DMS114 treated with DMSO at 0.1 percent for 48 hours (cell line): ENCODE measurements around the gene MTMR3.
"Not testable (repeated sequence)": the region's sequence is repeated elsewhere in the genome, so short reads cannot be mapped to it uniquely, and the experiment has no call there.

Source experiments
- DNase-seq: peaks from one replicate; lab custom pipeline; 2025; ENCODE audit not compliant: unreplicated experiment; lab: John Stamatoyannopoulos, UW

Gene MTMR3

GRCh38 chr22:29956680-29957079 lies 73.7 kb downstream of the MTMR3 start:
- no peak for DNase-seq

DNA sequence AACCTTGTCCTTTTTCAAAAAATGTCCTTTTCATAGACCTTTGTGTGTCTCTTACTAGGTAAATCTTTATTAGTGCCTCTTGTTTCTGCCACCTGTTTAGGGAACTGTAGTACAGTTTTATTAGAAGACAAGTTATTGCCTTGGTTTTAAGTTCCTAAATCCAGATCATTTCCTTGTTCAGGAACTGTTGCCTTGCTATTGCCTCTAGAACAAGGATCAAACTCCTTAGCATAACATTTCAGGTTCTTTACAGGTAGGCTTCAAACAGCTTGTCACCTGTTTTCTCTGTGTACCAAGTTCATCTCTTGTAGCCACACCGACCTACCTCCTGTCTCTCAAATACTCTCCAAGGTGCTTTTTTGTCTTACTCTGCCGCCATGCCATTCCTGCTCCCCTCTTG lies 75.2 kb downstream of the MTMR3 start:
- no peak for DNase-seq

DNA sequence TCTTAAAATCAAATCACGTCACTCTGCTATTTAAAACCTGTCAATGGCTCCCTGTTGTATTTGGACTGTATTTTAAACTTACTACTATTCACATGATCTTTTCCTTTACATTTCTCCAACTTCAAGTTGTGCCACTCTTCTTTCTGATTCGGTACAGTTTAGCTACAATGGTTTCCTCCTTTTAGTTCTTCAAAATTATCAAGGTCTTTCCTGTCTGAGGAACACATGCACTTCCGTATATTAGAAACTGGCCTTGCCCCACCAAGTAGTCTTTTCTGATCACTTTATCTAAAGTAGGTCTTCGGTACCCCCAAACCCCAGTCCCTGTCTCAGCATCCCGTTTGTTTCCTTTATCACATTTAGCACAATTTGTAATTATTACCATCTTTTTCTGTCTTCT lies 81.8 kb downstream of the MTMR3 start:
- no peak for DNase-seq

GRCh38 chr22:29967461-29967860 lies 84.5 kb downstream of the MTMR3 start:
- no peak for DNase-seq

- DNase-seq = no peak
Measured at GRCh38 chr22:29971607-29972006, 88.6 kb downstream of the MTMR3 start.

GRCh38 chr22:29972121-29972520 lies 89.1 kb downstream of the MTMR3 start:
- no peak for DNase-seq

DNA sequence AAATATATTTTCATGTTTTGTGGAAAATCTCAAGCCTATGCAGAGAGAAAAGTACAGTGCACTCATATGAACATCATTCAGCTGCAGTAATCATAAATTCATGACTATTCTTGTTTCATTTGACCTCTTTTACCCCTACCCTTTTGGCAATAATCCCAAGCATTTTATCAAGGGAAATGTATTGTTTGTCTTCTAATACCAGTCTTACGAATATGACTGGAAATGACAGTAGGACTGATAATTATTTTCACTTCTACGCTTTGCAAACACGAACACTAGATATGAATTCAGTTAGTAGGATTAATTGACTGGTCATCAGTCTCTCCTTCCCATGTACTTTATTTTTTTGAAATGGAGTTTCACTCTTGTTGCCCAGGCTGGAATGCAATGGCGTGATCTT lies 90.3 kb downstream of the MTMR3 start:
- DNase-seq = no peak

- DNase-seq = not testable (repeated sequence)
Measured at GRCh38 chr22:29973680-29974079, 90.7 kb downstream of the MTMR3 start.

- no peak for DNase-seq
Measured at GRCh38 chr22:29975494-29975893, 92.5 kb downstream of the MTMR3 start.

GRCh38 chr22:29977107-29977506 lies 94.1 kb downstream of the MTMR3 start:
- no peak for DNase-seq

DNA sequence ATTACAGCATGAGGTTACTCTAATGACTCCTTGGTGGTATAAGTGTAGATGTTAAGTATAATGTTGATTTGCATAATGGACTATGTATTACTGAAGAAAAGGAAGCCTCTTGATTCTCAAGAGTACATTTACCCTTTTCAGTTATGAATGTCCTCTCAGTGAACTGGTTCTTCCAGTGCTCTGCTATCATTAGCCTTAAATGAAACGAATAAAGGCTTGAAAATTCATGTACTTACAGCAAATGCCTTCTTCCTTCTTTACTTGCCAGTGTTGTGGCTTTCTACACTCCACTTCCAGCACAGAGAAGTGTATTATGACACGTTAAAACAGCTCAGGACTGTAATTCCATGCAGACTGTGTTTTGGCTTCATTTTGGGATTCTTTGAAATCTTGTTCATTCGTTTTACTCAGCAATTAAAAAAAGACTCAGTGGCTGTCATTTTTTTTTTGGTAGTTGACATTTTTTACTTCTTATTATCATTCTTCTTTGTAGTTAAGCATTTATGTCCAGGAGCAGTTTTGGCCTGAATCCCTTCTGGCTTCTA lies 96.9 kb downstream of the MTMR3 start:
- DNase-seq = no peak

DNA sequence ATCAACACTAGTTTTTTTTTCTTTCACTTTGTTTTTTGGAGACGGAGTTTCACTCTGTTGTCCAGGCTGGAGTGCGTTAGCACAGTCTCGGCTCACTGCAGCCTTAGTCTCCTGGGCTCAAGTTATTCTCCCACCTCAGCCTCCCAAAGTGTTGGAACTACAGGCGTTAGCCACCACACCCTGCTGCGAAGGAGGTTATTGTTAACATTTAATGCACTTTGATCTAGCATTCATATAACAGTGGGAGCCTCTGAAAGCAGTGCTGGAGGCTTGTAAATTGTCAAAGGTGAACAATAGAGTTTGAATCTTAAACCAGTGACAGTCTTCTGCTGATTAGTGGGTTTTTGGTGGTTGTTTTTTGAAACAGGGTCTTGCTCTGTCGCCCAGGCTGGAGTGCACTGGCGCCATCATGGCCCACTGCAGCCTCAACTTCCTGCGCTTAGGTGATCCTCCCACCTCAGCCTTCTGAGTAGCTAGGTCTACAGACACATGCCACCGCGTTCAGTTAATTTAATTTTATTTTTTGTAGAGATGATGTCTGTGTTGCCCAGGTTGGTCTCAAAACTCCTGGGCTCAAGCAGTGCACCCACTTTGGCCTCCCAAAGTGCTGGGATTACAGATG lies 100.4 kb downstream of the MTMR3 start:
- DNase-seq = no peak

DNA sequence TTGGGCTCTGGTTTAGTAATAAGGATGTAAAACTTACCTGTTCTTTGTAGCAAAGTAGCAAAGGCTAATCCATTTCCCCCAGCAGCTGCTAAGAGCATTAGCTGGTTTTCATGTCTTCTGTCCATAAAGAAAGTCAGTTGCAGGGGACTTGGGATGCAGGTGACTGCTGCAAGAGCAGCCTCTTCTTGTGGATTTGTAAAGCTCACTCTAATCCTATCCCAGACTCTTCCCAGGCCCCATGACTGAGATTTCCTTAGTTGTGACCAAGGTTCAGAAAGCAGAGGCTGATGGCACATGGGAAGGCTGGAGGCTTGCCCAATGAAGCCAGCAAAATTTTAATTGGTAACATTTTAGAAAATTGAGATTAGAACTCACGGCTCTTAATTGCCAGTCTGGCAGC lies 102.9 kb downstream of the MTMR3 start:
- no peak for DNase-seq

GRCh38 chr22:29987137-29987536 lies 104.2 kb downstream of the MTMR3 start:
- no peak for DNase-seq

DNA sequence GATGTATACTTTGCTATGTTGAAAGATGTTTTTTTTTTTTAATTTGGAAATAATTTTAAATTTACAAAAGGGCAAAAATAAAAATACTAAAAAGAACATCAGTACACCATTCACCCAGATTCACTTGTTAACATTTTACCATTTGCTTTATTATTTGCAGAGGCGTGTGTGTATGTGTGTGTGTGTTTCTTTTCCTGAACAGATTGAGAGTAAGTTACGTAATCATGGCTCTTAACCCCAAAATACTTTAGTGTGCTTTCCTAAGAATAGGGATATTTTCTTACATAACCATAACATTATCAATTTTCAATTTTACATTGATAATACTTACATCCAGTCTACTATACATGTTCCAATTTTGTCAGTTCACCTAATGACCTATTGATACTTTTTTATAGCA lies 105.7 kb downstream of the MTMR3 start:
- no peak for DNase-seq

DNA sequence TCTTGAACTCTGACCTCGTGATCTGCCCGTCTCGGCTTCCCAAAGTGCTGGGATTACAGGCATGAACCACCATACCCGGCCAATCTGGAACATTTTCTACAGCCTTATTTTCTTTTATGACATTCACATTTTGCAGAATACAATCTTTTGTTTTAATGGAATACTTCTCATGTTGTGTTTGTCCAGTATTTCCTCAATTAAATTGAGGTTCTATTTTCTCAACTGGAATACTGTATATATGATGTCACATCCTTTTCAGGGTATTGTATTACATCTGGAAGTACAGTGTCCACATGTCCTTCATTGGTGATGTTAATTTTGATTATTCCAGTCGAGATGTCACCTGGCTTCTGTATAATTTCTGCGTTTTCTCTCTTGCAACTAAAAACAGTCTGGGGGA lies 106.5 kb downstream of the MTMR3 start:
- no peak for DNase-seq

- no peak for DNase-seq
Measured at GRCh38 chr22:29992341-29993275, 109.6 kb downstream of the MTMR3 start.

GRCh38 chr22:29994027-29994715 lies 111.2 kb downstream of the MTMR3 start:
- no peak for DNase-seq

GRCh38 chr22:29994943-29995342 lies 112.0 kb downstream of the MTMR3 start:
- DNase-seq = no peak

GRCh38 chr22:29997107-29997506 lies 114.1 kb downstream of the MTMR3 start:
- DNase-seq = no peak

DNA sequence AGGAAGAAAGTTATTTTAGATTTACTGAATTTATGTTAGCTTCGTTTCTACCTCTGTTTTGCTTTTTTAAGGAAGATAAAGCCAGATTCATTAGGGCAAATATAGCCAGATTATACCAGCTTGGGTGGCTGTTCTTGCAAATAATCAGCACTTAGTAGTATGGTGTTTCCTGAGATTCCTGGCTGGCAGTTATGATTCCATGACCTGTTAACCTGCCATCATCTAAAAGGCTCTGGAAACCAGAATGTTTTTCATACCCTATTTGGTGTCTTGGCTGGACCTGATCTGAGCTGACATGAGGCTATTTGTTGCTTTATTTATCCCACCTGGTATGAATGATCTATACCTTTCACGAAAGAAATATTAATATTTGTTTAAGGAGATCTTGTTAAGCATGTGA lies 114.5 kb downstream of the MTMR3 start:
- DNase-seq = no peak
